Endothelial cell of umbilical vein (primary cell): ENCODE measurements around the gene EDEM3. TPM values are rescaled to one million over a fixed set of nuclear protein-coding genes. Genes with fewer than 3 reads are reported as not detected.
A peak's percentile ranks its signal among the peaks of the same experiment; 100 is the strongest.

Experiments
- BruUV-seq: library from RNA; stranded (reverse); fragments of 400-500 nt; replicated peaks from 2 replicates; lab custom pipeline; 2021; lab: Mats Ljungman, UMichigan
- CTCF ChIA-PET: fragments of 300-600, 350-600 bp; sonication (Branson Sonifier 250); formaldehyde crosslinking; loops from one replicate; lab custom pipeline; 2021; ENCODE audit warnings: antibody characterized with exemption, inconsistent platforms; lab: Charles Lee
- POLR2A ChIA-PET: fragments of 300-600, 350-600 bp; sonication (Branson Sonifier 250); formaldehyde crosslinking; loops from one replicate; lab custom pipeline; 2021; ENCODE audit warnings: antibody characterized with exemption, inconsistent platforms; lab: Charles Lee
- DNase-seq: peaks from one replicate; pipeline ENCODE4 v3.0.0-alpha.2; 2011; ENCODE audit warnings: low read depth, low spot score
- FAIRE-seq: peaks from 2 replicates; lab custom pipeline; 2011; peaks lifted over from hg19 to GRCh38; lab: Jason Lieb, UNC
- H2AFZ ChIP-seq: 2 replicates; pipeline ENCODE4 v1.6.0; 2012; ENCODE audit warnings: low read depth, low read length, control low read depth, inconsistent platforms
- H3K27ac ChIP-seq: 2 replicates; pipeline ENCODE4 v1.5.1; 2011; ENCODE audit warnings: low read depth, mild to moderate bottlenecking, control low read depth, low read length, moderate library complexity; ENCODE audit not compliant: insufficient read depth
- H3K27me3 ChIP-seq, 2 experiments: 2 replicates each; pipeline versions ENCODE4 v1.6.0 to v1.6.1; 2011; ENCODE audit warnings: low read length in 2 of 2, mixed read lengths in 1 of 2; ENCODE audit not compliant: control insufficient read depth in 2 of 2, insufficient read depth in 2 of 2
- H3K36me3 ChIP-seq, 2 experiments: 2 replicates in 1 of 2; 3 replicates in 1 of 2; pipeline ENCODE4 v1.5.1; 2011; ENCODE audit warnings: low read length in 2 of 2, mild to moderate bottlenecking in 1 of 2, moderate library complexity in 1 of 2; ENCODE audit not compliant: control insufficient read depth in 2 of 2, insufficient read depth in 2 of 2; ENCODE audit errors: extremely low read depth in 1 of 2
- H3K4me1 ChIP-seq: 3 replicates; pipeline ENCODE4 v1.5.1; 2011; ENCODE audit warnings: mild to moderate bottlenecking, low read length; ENCODE audit not compliant: control insufficient read depth, insufficient read depth; ENCODE audit errors: extremely low read depth
- H3K4me2 ChIP-seq: 2 replicates; pipeline ENCODE4 v1.6.1; 2011; ENCODE audit warnings: low read length, control low read depth, mixed read lengths; ENCODE audit not compliant: insufficient read depth
- H3K4me3 ChIP-seq, 3 experiments: fragments of 200-600 bp in 1 of 3; sonication (generic), shearing (Covaris generic) in 1 of 3; replicated peaks in 1 of 3; 2 replicates each; pipeline ENCODE4 v1.5.1; 2011 to 2016; ENCODE audit warnings: control low read depth in 3 of 3, low read length in 3 of 3, mild to moderate bottlenecking in 2 of 3, inconsistent platforms in 1 of 3, low read depth in 1 of 3, moderate library complexity in 1 of 3; ENCODE audit not compliant: insufficient read depth in 1 of 3
- H3K79me2 ChIP-seq: 2 replicates; pipeline ENCODE4 v1.6.0; 2012; ENCODE audit warnings: low read length, inconsistent platforms; ENCODE audit not compliant: control insufficient read depth, insufficient read depth
- H3K9ac ChIP-seq: replicated peaks from 2 replicates; pipeline ENCODE3; 2011; ENCODE audit warnings: low read length, control low read depth; ENCODE audit not compliant: insufficient read depth; ENCODE audit errors: extremely low read depth
- H3K9me1 ChIP-seq: replicated peaks from 3 replicates; pipeline ENCODE4 v1.6.0; 2011; ENCODE audit warnings: mild to moderate bottlenecking, low read length; ENCODE audit not compliant: control insufficient read depth, insufficient read depth; ENCODE audit errors: extremely low read depth
- H3K9me3 ChIP-seq: replicated peaks from 2 replicates; pipeline ENCODE4 v1.5.1; 2012; ENCODE audit warnings: low read length, inconsistent platforms; ENCODE audit not compliant: control insufficient read depth, insufficient read depth
- H4K20me1 ChIP-seq: replicated peaks from 2 replicates; pipeline ENCODE3; 2011; ENCODE audit warnings: mild to moderate bottlenecking, low read length; ENCODE audit not compliant: control insufficient read depth, insufficient read depth; ENCODE audit errors: extremely low read depth
- CTCF ChIP-seq, 2 donors: IDR thresholded peaks; 1 replicate in 1 of 2; 2 replicates in 1 of 2; pipeline ENCODE4 v1.5.1; 2011; ENCODE audit warnings: low read length in 2 of 2, mild to moderate bottlenecking in 2 of 2, moderate library complexity in 2 of 2, control low read depth in 1 of 2, inconsistent platforms in 1 of 2, low read depth in 1 of 2; ENCODE audit not compliant: insufficient read depth in 1 of 2; ENCODE audit errors: extremely low read depth in 1 of 2
- EZH2 ChIP-seq: IDR thresholded peaks from 2 replicates; pipeline ENCODE4 v1.6.1; 2012; ENCODE audit warnings: borderline replicate concordance, low read depth, mild to moderate bottlenecking, moderate library complexity, low read length, inconsistent platforms; ENCODE audit not compliant: severe bottlenecking
- FOS ChIP-seq: IDR thresholded peaks from 2 replicates; pipeline ENCODE4 v1.6.1; 2011; ENCODE audit warnings: mild to moderate bottlenecking, low read length, moderate library complexity, borderline replicate concordance; ENCODE audit not compliant: insufficient read depth
- GATA2 ChIP-seq: IDR thresholded peaks from 2 replicates; pipeline ENCODE4 v1.7.0; 2011; ENCODE audit warnings: low read depth, mild to moderate bottlenecking, moderate library complexity, mixed read lengths, low read length; ENCODE audit not compliant: insufficient read length, insufficient read depth
- JUN ChIP-seq: IDR thresholded peaks from 2 replicates; pipeline ENCODE4 v1.6.1; 2011; ENCODE audit warnings: borderline replicate concordance, low read depth; ENCODE audit not compliant: insufficient read length, insufficient read depth
- MYC ChIP-seq: IDR thresholded peaks from one replicate; pipeline ENCODE4 v1.6.1; 2011; ENCODE audit warnings: mild to moderate bottlenecking, low read depth, low read length
- POLR2A ChIP-seq: IDR thresholded peaks from 2 replicates; pipeline ENCODE4 v1.6.1; 2012; ENCODE audit warnings: low read depth, mild to moderate bottlenecking, control low read depth, low read length
- POLR2AphosphoS5 ChIP-seq: IDR thresholded peaks from 2 replicates; pipeline ENCODE4 v1.6.1; 2012; ENCODE audit warnings: low read depth, mild to moderate bottlenecking, control low read depth, low read length, moderate library complexity; ENCODE audit not compliant: insufficient read depth
- dilution Hi-C: fragments of 300-500 bp; cut with MboI; formaldehyde crosslinking; loops from one replicate; pipeline ENCODE4 v1.15.0; 2019; ENCODE audit warnings: low sequenced_read_pairs; ENCODE audit not compliant: extremely low pct_ligation_motif_present
- intact Hi-C: fragments of 100-400 bp; cut with micrococcal nuclease; formaldehyde crosslinking; loops from one replicate; pipeline ENCODE4 v1.10.0; 2022
- polyA plus RNA-seq, 4 experiments: library from polyadenylated mRNA; depleted of rRNA in 3 of 4; stranded (reverse) in 3 of 4; unstranded in 1 of 4; fragments of >200 nt; gene quantifications; 2 replicates each; pipeline versions ENCODE4 v1.2.1 to v1.2.3, GENCODE V29; 2011 to 2012; ENCODE audit warnings: missing spikeins in 1 of 4
- total RNA-seq: library from RNA; stranded (reverse); gene quantifications from 2 replicates; pipeline ENCODE4 v1.2.3, GENCODE V29; 2021
- TF ChIP-seq, protein P1 (sequence below): IDR thresholded peaks from 2 replicates; pipeline ENCODE4 v1.6.1; 2011; ENCODE audit not compliant: insufficient read depth, insufficient read length

Gene EDEM3
- total and polyA plus RNA-seq, 2 donors (not counting 3 experiments of a cell fraction or from before 2014, with no cell fraction given): 6.6 to 26.3 TPM

DNA sequence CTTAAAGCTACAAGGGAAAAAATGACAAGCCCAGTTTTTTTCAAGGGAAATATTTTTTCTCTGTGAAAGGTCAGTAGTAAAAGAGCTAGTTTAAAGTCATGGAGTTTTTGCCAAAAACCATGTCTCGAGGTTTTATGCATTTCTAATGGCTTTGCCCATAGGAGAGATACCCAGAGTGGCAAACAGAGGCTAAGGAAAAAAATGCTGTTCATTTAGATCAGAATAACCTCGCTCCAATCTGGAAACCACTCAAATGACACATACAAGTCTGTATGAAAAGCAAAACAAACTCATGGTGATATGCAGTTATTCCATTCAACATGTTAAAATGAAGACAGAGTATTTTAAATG is 36.9 kb upstream of the EDEM3 start:
- H3K4me3 ChIP-seq: no peak overlapping the region
- peaks cover 22% of the 10 kb centered on the region for H3K4me1 ChIP-seq
- BruUV-seq: no TSS peak
- DNase-seq (peak; percentile 17), FAIRE-seq (no peak)
- no peak overlapping the region for H3K9ac ChIP-seq
- no peak overlapping the region for H3K4me2 ChIP-seq
- H2AFZ ChIP-seq: peak overlapping the region; percentile 23
- no peaks in the 10 kb centered on the region for H3K9me1 ChIP-seq
- no peaks in the 10 kb centered on the region for H4K20me1 ChIP-seq
- dilution Hi-C loops: no loop called here
- intact Hi-C loops: no loop called here
- H3K9me3 ChIP-seq: no peaks in the 10 kb centered on the region
- TF ChIP-seq GATA2 (no peak), POLR2AphosphoS5 (no peak), CTCF (IDR thresholded peaks at IDR 0.05; ENCODE audit: extremely low read depth in 1 of 2, insufficient read depth in 1 of 2, low read depth in 1 of 2, low read length in 2 of 2) (no peak), JUN (no peak), POLR2A (no peak), FOS (no peak), EZH2 (no peak), MYC (no peak)
- TF ChIP-seq, protein P1, sequence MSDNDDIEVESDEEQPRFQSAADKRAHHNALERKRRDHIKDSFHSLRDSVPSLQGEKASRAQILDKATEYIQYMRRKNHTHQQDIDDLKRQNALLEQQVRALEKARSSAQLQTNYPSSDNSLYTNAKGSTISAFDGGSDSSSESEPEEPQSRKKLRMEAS: no peak
- peak overlapping the region; percentile 96 for H3K27ac ChIP-seq
- H3K36me3 ChIP-seq: no peaks in the 10 kb centered on the region
- ChIA-PET POLR2A (no interaction called here), CTCF (interaction anchor here (1.1 to 1.7 kb wide), 5 partner anchors 10 to 379 kb away, joined by 3 to 9 read pairs (median 3); partner anchors contain the start of gene EDEM3)
- no peaks in the 10 kb centered on the region for H3K27me3 ChIP-seq
- H3K79me2 ChIP-seq: no peaks in the 10 kb centered on the region
